WTC11 (cell line): Measurements from ENCODE around the gene SHROOM2. TPM values are rescaled to one million over a fixed set of nuclear protein-coding genes. Genes with fewer than 3 reads are reported as not detected.

ENCODE experiments used
- ATAC-seq: fragments of 200-7000 bp; cut with Tn5 transposase; 2 replicates; pipeline ENCODE4 v1.10.0; 2021; ENCODE audit warnings: mild to moderate bottlenecking, moderate library complexity
- CTCF ChIA-PET: fragments of 300-600 bp; sonication (Branson Sonifier 250); formaldehyde crosslinking; loops from one replicate; lab custom pipeline; 2021; ENCODE audit warnings: antibody characterized with exemption; lab: Charles Lee
- POLR2A ChIA-PET: fragments of 350-600 bp; sonication (Branson Sonifier 250); formaldehyde crosslinking; loops from one replicate; lab custom pipeline; 2021; ENCODE audit warnings: antibody characterized with exemption; lab: Charles Lee
- DNase-seq: peaks from one replicate; pipeline ENCODE4 v3.0.0; 2021; ENCODE audit warnings: low spot score
- H3K27ac Mint-ChIP-seq: 2 replicates; pipeline ENCODE4 v1.8.0; 2021; ENCODE audit warnings: mixed read lengths
- H3K27me3 Mint-ChIP-seq: 2 replicates; pipeline ENCODE4 v1.8.0; 2021; ENCODE audit warnings: low read depth, mild to moderate bottlenecking, moderate library complexity, mixed read lengths
- H3K36me3 Mint-ChIP-seq: 2 replicates; pipeline ENCODE4 v1.8.0; 2021; ENCODE audit warnings: mixed read lengths
- H3K4me1 Mint-ChIP-seq: 2 replicates; pipeline ENCODE4 v1.8.0; 2022; ENCODE audit warnings: mixed read lengths
- H3K4me3 Mint-ChIP-seq: 2 replicates; pipeline ENCODE4 v1.8.0; 2021; ENCODE audit warnings: mild to moderate bottlenecking, moderate library complexity, mixed read lengths
- H3K9me3 Mint-ChIP-seq: 2 replicates; pipeline ENCODE4 v1.8.0; 2021; ENCODE audit warnings: mixed read lengths
- ARID4B ChIP-seq: sonication (generic); formaldehyde crosslinking; IDR thresholded peaks from 2 replicates; pipeline ENCODE4 v1.8.0; 2023; ENCODE audit warnings: missing genetic modification reagents, mild to moderate bottlenecking, borderline replicate concordance
- ATF2 ChIP-seq: sonication (generic); formaldehyde crosslinking; IDR thresholded peaks from 2 replicates; pipeline ENCODE4 v1.8.1; 2022; ENCODE audit warnings: low read depth, missing genetic modification reagents, borderline replicate concordance
- E2F1 ChIP-seq: sonication (generic); formaldehyde crosslinking; IDR thresholded peaks from 2 replicates; pipeline ENCODE4 v1.8.0; 2022; ENCODE audit warnings: mild to moderate bottlenecking, missing genetic modification reagents
- ERG ChIP-seq: fragments of 250-450 bp; sonication (Bioruptor Pico); IDR thresholded peaks from 2 replicates; pipeline ENCODE4 v1.8.0; 2021; ENCODE audit warnings: mild to moderate bottlenecking
- ETV6 ChIP-seq: sonication (generic); formaldehyde crosslinking; IDR thresholded peaks from 2 replicates; pipeline ENCODE4 v1.8.1; 2022; ENCODE audit warnings: mild to moderate bottlenecking, missing genetic modification reagents
- FOXJ3 ChIP-seq: sonication (generic); formaldehyde crosslinking; IDR thresholded peaks from 2 replicates; pipeline ENCODE4 v1.9.0; 2021; ENCODE audit warnings: missing genetic modification reagents, mild to moderate bottlenecking, borderline replicate concordance
- FOXP4 ChIP-seq: sonication (generic); formaldehyde crosslinking; IDR thresholded peaks from 2 replicates; pipeline ENCODE4 v1.8.0; 2022; ENCODE audit warnings: mild to moderate bottlenecking, missing genetic modification reagents
- JUN ChIP-seq: sonication (generic); formaldehyde crosslinking; IDR thresholded peaks from 2 replicates; pipeline ENCODE4 v1.8.0; 2023; ENCODE audit warnings: mild to moderate bottlenecking, missing genetic modification reagents
- MAX ChIP-seq: sonication (generic); formaldehyde crosslinking; IDR thresholded peaks from 2 replicates; pipeline ENCODE4 v1.8.0; 2022; ENCODE audit warnings: mild to moderate bottlenecking, missing genetic modification reagents
- NFYB ChIP-seq: sonication (generic); formaldehyde crosslinking; conservative IDR thresholded peaks from 2 replicates; pipeline ENCODE4 v1.8.0; 2022; ENCODE audit warnings: low read depth, missing genetic modification reagents
- OVOL2 ChIP-seq: fragments of 250-450 bp; sonication (Bioruptor Pico); IDR thresholded peaks from 2 replicates; pipeline ENCODE4 v1.9.0; 2021; ENCODE audit warnings: mild to moderate bottlenecking, borderline replicate concordance
- TEAD4 ChIP-seq: sonication (generic); formaldehyde crosslinking; IDR thresholded peaks from 2 replicates; pipeline ENCODE4 v1.8.0; 2022; ENCODE audit warnings: mild to moderate bottlenecking, missing genetic modification reagents
- USF2 ChIP-seq: sonication (generic); formaldehyde crosslinking; IDR thresholded peaks from 2 replicates; pipeline ENCODE4 v1.8.1; 2023; ENCODE audit warnings: mild to moderate bottlenecking, missing genetic modification reagents, moderate library complexity
- ZBTB43 ChIP-seq: sonication (generic); formaldehyde crosslinking; IDR thresholded peaks from 2 replicates; pipeline ENCODE4 v1.8.1; 2023; ENCODE audit warnings: mild to moderate bottlenecking, missing genetic modification reagents
- ZNF317 ChIP-seq: sonication (generic); formaldehyde crosslinking; IDR thresholded peaks from 2 replicates; pipeline ENCODE4 v1.8.1; 2023; ENCODE audit warnings: low read depth, mild to moderate bottlenecking, moderate library complexity, missing genetic modification reagents, borderline replicate concordance
- ZNF396 ChIP-seq: fragments of 250-450 bp; sonication (Bioruptor Pico); IDR thresholded peaks from 2 replicates; pipeline ENCODE4 v1.8.0; 2021; ENCODE audit warnings: mild to moderate bottlenecking, moderate library complexity, borderline replicate concordance
- total RNA-seq: library from RNA; stranded (reverse); gene quantifications from 3 replicates; pipeline ENCODE4 v1.2.3, GENCODE V29; 2021

The SHROOM2 gene
- total RNA-seq, 1 experiment from 2014 or later: 14.8 TPM

- no peak for TF ChIP-seq ARID4B
- TF ChIP-seq, all 79 proteins: peak for 0
These were observed 18.2 kb downstream of the SHROOM2 start (continued) for GRCh38 chrX:9804444-9804843.

GRCh38 chrX:9805956-9806355 is 19.7 kb downstream of the SHROOM2 start:
- Mint-ChIP-seq H3K36me3 (peaks cover 4% of the 10 kb centered on the region; the same call in 1 of the 2 replicates), H3K27ac (no peak overlapping the region), H3K9me3 (no peaks in the 10 kb centered on the region), H3K27me3 (no peaks in the 10 kb centered on the region), H3K4me1 (peaks cover 13% of the 10 kb centered on the region), H3K4me3 (no peak overlapping the region)
- no peak for DNase-seq
- ChIA-PET POLR2A (no interaction called here), CTCF (no interaction called here)
- TF ChIP-seq NFYB (no peak), TEAD4 (CRISPR knock-in tag) (no peak), USF2 (CRISPR knock-in tag) (no peak), MAX (CRISPR knock-in tag) (no peak), OVOL2 (CRISPR knock-in tag) (no peak)
- no peak for ATAC-seq

- ChIA-PET POLR2A (no interaction called here), CTCF (interaction anchor here (0.5 kb wide), 1 partner anchor 105 kb away, joined by 4 read pairs; no protein-coding TSS in a partner anchor)
- Mint-ChIP-seq H3K36me3 (peaks cover 4% of the 10 kb centered on the region; the same call in 1 of the 2 replicates), H3K27me3 (no peaks in the 10 kb centered on the region), H3K9me3 (no peaks in the 10 kb centered on the region), H3K4me3 (no peak overlapping the region), H3K27ac (peak overlapping the region; percentile 45), H3K4me1 (peaks cover 13% of the 10 kb centered on the region)
- DNase-seq: no peak
- ATAC-seq: peak; percentile 76
- TF ChIP-seq USF2 (CRISPR knock-in tag): no peak
- TF ChIP-seq ZNF317: no peak
- no peak for TF ChIP-seq ZNF396
- TF ChIP-seq ATF2 (CRISPR knock-in tag): no peak
- no peak for TF ChIP-seq E2F1 (CRISPR knock-in tag)
- no peak for TF ChIP-seq ERG (CRISPR knock-in tag)
- TF ChIP-seq ETV6 (CRISPR knock-in tag): no peak
- TF ChIP-seq FOXJ3: no peak
- TF ChIP-seq ZBTB43 (CRISPR knock-in tag): no peak
- no peak for TF ChIP-seq FOXP4 (CRISPR knock-in tag)
- no peak for TF ChIP-seq JUN (CRISPR knock-in tag)
These were observed 21.3 kb downstream of the SHROOM2 start for GRCh38 chrX:9807355-9808182.
